Stimulated activated CD4-positive, alpha-beta T cell treated with anti-CD3 and anti-CD28 coated beads, Interleukin-4, amount 100 ng/mL, for 4 hours (primary cell): ENCODE results near the gene TOP2A.

Source experiments
- DNase-seq, 2 experiments: peaks; one replicate each; pipeline ENCODE4 v3.0.0-alpha.2; 2020

The TOP2A gene

GRCh38 chr17:40345161-40345993 lies 72.3 kb downstream of the TOP2A start:
- no peak for DNase-seq

GRCh38 chr17:40344421-40345160 lies 73.1 kb downstream of the TOP2A start:
- no peak for DNase-seq

GRCh38 chr17:40343219-40344119 lies 74.2 kb downstream of the TOP2A start:
- no peak for DNase-seq

GRCh38 chr17:40342504-40343218 lies 75.0 kb downstream of the TOP2A start:
- no peak for DNase-seq

- no peak for DNase-seq
These were observed 75.7 kb downstream of the TOP2A start for GRCh38 chr17:40341808-40342503.

- DNase-seq = peak; percentile 71 to 81
These were observed 76.6 kb downstream of the TOP2A start for GRCh38 chr17:40340880-40341807.

GRCh38 chr17:40340327-40340726 lies 77.4 kb downstream of the TOP2A start:
- DNase-seq = no peak

GRCh38 chr17:40338941-40339649 lies 78.6 kb downstream of the TOP2A start:
- DNase-seq = no peak
